NAMALWA (cell line): ENCODE measurements around the gene PRDM13.
A peak's percentile ranks its signal among the peaks of the same experiment; 100 is the strongest.
"Not testable (repeated sequence)": the region's sequence is repeated elsewhere in the genome, so short reads cannot be mapped to it uniquely, and the experiment has no call there.

Experiments
- DNase-seq: peaks from one replicate; pipeline ENCODE4 v3.0.0-alpha.2; 2015; ENCODE audit warnings: low spot score

The PRDM13 gene

GRCh38 chr6:99606656-99607415, at the start of gene PRDM13:
PRDM13 (plus strand) TSS chr6:99606833; CDS start chr6:99607035, 202 bp downstream.
- no peak for DNase-seq

GRCh38 chr6:99559057-99559456, 47.6 kb upstream of the PRDM13 start:
- no peak for DNase-seq

- DNase-seq, result no peak
Measured at GRCh38 chr6:99560668-99561067, 46.0 kb upstream of the PRDM13 start.

- no peak for DNase-seq
Measured at GRCh38 chr6:99563056-99563723, 43.4 kb upstream of the PRDM13 start.

- DNase-seq, result peak; percentile 98
Measured at GRCh38 chr6:99568103-99568933, 38.3 kb upstream of the PRDM13 start, which contains the start of gene CCNC. CCNC (minus strand) TSS chr6:99568660; CDS start chr6:99568527, 133 bp downstream.

GRCh38 chr6:99573980-99574617, 32.5 kb upstream of the PRDM13 start:
- DNase-seq, result no peak

GRCh38 chr6:99575544-99576227, 30.9 kb upstream of the PRDM13 start:
- no peak for DNase-seq

GRCh38 chr6:99579781-99580180, 26.9 kb upstream of the PRDM13 start:
- DNase-seq, result no peak

GRCh38 chr6:99587792-99588191, 18.8 kb upstream of the PRDM13 start:
- no peak for DNase-seq

GRCh38 chr6:99588618-99589289, 17.9 kb upstream of the PRDM13 start:
- peak; percentile 73 for DNase-seq

- no peak for DNase-seq
Measured at GRCh38 chr6:99589290-99589672, 17.4 kb upstream of the PRDM13 start.

GRCh38 chr6:99589907-99590493, 16.6 kb upstream of the PRDM13 start:
- DNase-seq, result no peak

- DNase-seq, result no peak
Measured at GRCh38 chr6:99590728-99591672, 15.6 kb upstream of the PRDM13 start.

- no peak for DNase-seq
Measured at GRCh38 chr6:99591673-99592364, 14.8 kb upstream of the PRDM13 start.

GRCh38 chr6:99592900-99593299, 13.7 kb upstream of the PRDM13 start:
- DNase-seq, result no peak

- not testable (repeated sequence) for DNase-seq
Measured at GRCh38 chr6:99594696-99595095, 11.9 kb upstream of the PRDM13 start.

GRCh38 chr6:99602520-99603420, 3.9 kb upstream of the PRDM13 start:
- no peak for DNase-seq
